Measurements from ENCODE around the gene LCTL.
"Not testable (repeated sequence)": the region's sequence is repeated elsewhere in the genome, so short reads cannot be mapped to it uniquely, and the experiment has no call there.

LCTL gene

DNA sequence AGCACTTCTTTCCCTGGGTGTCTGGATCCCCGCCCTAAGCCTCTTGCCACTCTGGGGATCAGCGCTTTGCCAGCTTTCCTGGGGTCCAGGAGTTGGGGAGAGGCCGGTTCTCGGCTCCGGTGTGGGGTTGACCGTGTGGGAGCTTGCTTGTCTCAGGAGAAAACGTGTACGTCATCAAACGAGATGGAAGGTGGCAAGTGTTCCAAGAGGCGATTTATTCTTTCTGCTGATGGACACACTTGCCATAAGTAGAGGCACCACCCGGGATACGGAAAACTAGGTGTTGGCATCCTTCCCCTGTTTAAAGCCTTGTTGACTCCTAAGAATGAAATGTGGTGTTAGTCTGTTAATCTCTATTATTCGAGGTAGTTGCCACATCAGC is 60.4 kb downstream of the LCTL start:
- in situ Hi-C loops (cut with MboI; ENCODE audit: low sequenced_read_pairs, unreplicated experiment) = no loop called here
- no peak for DNase-seq (ENCODE audit: low spot score)
- TF ChIP-seq, protein P1, sequence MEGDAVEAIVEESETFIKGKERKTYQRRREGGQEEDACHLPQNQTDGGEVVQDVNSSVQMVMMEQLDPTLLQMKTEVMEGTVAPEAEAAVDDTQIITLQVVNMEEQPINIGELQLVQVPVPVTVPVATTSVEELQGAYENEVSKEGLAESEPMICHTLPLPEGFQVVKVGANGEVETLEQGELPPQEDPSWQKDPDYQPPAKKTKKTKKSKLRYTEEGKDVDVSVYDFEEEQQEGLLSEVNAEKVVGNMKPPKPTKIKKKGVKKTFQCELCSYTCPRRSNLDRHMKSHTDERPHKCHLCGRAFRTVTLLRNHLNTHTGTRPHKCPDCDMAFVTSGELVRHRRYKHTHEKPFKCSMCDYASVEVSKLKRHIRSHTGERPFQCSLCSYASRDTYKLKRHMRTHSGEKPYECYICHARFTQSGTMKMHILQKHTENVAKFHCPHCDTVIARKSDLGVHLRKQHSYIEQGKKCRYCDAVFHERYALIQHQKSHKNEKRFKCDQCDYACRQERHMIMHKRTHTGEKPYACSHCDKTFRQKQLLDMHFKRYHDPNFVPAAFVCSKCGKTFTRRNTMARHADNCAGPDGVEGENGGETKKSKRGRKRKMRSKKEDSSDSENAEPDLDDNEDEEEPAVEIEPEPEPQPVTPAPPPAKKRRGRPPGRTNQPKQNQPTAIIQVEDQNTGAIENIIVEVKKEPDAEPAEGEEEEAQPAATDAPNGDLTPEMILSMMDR (IDR thresholded peaks at IDR 0.05; ENCODE audit: borderline replicate concordance, control extremely low read depth, extremely low read depth, insufficient read depth, missing control alignments) = no peak

DNA sequence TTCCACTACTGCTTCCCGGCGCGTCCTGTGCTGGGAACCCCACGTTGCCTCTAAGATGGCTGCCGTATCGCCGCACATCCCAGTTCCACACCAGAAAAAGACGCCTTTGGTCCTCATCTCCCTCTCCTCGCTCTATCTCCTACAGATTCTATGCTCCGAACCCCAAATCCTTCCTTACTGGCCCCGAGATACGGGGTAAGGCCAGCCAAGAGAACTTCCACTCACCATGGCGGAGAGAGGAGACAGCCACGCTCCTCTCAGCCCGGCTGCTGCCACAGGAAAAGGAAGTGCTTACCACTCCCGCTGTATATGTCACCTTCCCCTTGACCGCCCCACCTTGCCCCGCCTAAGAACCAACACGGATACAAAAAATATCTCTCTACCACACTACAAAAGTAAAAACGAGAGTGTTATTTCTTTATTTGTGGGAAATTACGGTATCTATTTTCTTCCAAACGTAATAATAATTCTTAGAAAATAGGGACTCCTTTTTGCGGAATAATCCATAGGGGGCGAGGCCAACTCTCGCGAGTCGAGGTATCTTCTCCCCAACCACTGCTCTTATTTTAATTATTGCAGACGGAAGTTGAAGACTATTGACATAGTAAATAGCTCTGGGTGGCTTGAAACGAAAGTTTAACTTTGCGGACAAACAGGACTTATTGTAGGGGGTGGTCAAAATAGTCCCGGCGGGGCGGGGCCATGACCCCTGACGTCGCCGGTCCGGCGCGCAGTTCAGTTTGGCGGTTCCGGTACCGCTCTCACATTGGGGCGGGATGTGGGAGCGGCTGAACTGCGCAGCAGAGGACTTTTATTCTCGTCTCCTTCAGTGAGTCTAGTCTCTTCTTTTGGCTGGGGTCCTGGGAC is 61.0 kb downstream of the LCTL start, which contains the start of the genes RPL4 and ZWILCH:
RPL4 (minus strand) TSS at position 293 of the 867 bp plus-strand sequence; CDS start at position 228, 65 bp downstream.
ZWILCH (plus strand) TSS at position 764 of the 867 bp plus-strand sequence; CDS start at position 777, 13 bp downstream.
- in situ Hi-C loops (cut with MboI; ENCODE audit: low sequenced_read_pairs, unreplicated experiment) = no loop called here
- TF ChIP-seq, protein P1 (IDR thresholded peaks at IDR 0.05; ENCODE audit: borderline replicate concordance, control extremely low read depth, extremely low read depth, insufficient read depth, missing control alignments) = no peak

DNA sequence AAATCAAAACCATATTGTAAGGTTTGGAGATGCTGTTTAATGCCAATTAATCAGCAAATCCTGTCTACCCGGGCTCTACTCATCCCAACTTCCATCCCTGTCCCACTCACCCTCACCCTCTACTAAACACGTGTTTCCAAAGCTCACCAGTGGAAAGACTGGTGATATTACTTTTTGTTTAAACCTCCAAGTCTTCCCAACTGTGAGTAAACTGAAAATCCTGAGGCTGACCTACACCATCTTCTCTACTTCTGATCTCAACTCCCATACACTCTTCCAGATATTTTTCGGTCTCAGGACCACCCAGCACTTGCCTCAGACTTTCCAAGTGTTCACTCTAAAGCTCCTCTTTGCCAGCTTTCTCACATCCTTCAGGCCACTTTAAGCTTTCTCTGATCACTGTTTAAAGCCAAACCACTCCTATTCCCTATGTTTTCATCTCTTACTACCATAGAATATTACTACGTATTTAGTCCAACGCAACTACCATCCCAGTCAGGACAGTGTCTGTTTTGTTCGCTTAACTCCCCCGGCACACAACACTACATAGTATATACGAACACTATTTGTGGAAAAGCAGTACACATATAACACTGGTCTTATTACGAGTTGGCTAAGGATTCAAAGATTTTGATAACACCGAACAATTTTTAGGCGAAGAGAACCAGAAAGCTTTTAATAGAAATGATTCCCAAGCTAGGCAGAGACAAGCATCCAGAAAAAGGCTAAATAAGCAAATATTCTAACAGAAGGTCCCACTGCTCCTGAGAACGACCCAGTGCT is 61.8 kb downstream of the LCTL start:
- in situ Hi-C loops (cut with MboI; ENCODE audit: low sequenced_read_pairs, unreplicated experiment) = no loop called here
- TF ChIP-seq, protein P1 (IDR thresholded peaks at IDR 0.05; ENCODE audit: borderline replicate concordance, control extremely low read depth, extremely low read depth, insufficient read depth, missing control alignments) = no peak
- DNase-seq (ENCODE audit: low spot score) = no peak

More for the DNA sequence above, 61.0 kb downstream of the LCTL start, which contains the start of the genes RPL4 and ZWILCH:
- peak; percentile 82 for DNase-seq (ENCODE audit: low spot score)

DNA sequence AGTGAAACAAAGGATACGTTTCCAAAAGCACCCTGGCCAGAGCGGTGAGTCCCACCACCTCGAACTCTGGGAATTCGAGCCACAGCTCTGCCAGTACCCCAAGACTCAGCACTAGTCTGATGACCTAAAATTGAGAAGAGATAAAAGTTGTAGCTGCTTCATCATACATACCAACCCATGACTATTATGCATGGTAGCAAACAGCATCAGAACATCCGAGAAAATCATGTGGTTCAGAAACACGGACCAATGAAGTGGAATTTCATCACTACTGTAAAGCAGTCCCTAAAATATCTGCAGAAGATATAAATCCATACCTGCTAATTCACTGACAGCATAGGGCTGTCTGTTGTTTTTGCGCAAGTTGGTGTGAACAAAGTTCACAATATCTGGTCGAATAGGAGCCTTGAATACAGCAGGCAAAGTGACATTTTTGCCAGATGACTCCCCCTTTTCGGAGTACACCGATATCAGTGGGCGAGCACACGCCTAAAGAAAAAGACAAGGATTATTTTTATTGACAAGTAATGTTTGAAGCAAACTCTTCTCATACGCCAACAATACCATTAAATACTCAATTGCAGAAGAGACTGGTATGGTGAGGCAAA is 62.7 kb downstream of the LCTL start:
- DNase-seq (ENCODE audit: low spot score); in situ Hi-C loops (cut with MboI; ENCODE audit: low sequenced_read_pairs, unreplicated experiment): not testable (repeated sequence)

DNA sequence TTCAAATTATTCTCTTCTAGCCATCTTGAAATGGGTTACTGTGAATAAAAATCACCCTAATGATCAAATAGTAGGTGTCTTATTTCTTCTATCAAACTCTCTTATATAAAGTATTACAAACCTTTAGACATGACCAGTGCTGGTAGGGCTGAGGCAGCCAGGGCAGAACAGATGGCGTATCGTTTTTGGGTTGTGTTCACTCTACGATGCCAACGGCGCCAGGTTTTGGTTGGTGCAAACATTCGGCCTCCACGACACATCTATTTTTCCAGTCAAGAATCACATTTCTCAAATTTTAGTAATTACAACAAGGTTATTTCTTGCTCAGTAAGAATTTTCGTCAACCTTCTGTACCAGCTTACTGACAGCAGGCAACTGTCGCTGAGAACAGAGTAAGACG is 63.3 kb downstream of the LCTL start:
- in situ Hi-C loops (cut with MboI; ENCODE audit: low sequenced_read_pairs, unreplicated experiment) = no loop called here
- no peak for DNase-seq (ENCODE audit: low spot score)
- TF ChIP-seq, protein P1 (IDR thresholded peaks at IDR 0.05; ENCODE audit: borderline replicate concordance, control extremely low read depth, extremely low read depth, insufficient read depth, missing control alignments) = no peak

DNA sequence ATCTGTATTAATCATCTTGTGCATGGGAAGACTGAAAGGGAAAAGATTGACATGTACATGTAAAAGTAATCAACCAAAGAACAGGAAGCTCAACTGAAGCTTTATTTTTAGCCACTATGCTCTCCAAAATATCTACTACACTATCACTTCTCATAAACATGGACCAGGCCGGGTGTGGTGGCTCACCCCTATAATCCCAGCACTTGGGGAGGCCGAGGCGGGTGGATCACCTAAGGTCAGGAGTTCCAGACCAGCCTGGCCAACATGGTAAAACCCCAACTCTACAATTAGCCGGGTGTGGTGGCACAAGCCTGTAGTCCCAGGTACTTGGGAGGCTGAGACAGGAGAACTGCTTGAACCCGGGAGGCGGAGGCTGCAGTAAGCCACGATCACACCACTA is 65.5 kb downstream of the LCTL start:
- in situ Hi-C loops (cut with MboI; ENCODE audit: low sequenced_read_pairs, unreplicated experiment); DNase-seq (ENCODE audit: low spot score): not testable (repeated sequence)

DNA sequence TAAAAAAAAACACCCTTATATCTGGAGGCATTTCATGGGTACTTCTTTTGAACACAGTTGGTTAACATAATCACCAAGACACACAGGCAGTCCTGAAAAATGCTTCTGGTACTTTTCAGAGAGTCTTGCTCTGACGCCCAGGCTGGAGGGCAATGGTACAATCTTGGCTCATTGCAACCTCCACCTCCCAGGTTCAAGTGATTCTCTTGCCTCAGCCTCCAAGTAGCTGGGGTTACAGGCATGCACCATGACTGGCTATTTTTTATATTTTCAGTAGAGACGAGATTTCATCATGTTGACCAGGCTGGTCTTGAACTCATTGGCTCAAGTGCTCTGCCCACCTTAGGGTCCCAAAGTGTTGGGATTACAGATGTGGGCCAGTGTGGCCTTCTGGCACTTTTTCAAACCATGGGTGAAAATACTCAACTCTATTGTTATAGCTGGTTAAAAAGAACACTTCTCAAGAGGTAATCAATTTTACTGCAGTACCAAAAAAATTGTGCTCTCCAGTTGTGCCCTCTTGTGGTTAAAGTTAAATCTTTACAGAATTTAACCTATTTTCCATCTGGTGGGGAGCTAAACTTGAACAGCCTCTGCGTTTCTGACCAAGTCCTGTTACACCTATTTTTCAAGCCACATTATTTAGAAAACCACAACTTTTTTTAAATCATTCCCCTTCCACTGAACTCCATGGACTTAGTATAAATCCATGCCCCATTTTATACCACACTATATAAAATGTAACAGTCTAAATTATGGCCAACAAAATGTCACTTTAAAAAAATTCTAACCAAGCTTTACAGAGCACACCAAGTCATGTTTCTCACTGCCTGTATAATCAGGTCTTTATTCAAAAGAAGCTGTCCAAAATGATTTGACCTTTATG is 67.1 kb downstream of the LCTL start:
- DNase-seq (ENCODE audit: low spot score) = no peak
- TF ChIP-seq, protein P1 (IDR thresholded peaks at IDR 0.05; ENCODE audit: borderline replicate concordance, control extremely low read depth, extremely low read depth, insufficient read depth, missing control alignments) = peak; percentile 25
- in situ Hi-C loops (cut with MboI; ENCODE audit: low sequenced_read_pairs, unreplicated experiment) = loop anchor here (10.0 kb wide), 1 partner anchor 114 kb away; the partner anchor contains the start of gene MAP2K1

Measured in GM13976 (cell line).